CD4-positive, alpha-beta T cell (primary cell): Measurements from ENCODE around the gene ZNF69. TPM values are rescaled to one million over a fixed set of nuclear protein-coding genes. Genes with fewer than 3 reads are reported as not detected.
"Not testable (repeated sequence)": the region's sequence is repeated elsewhere in the genome, so short reads cannot be mapped to it uniquely, and the experiment has no call there.

ENCODE experiments used
- ATAC-seq: fragments of 200-7000 bp; cut with Tn5 transposase; one replicate; pipeline ENCODE4 v1.10.0; 2022; ENCODE audit warnings: mild to moderate bottlenecking; ENCODE audit not compliant: poor library complexity
- CTCF ChIA-PET: fragments of 350-600 bp; sonication (Branson Sonifier 250); formaldehyde crosslinking; loops from one replicate; lab custom pipeline; 2021; ENCODE audit warnings: antibody characterized with exemption, inconsistent platforms; lab: Charles Lee
- POLR2A ChIA-PET: fragments of 350-600 bp; sonication (Branson Sonifier 250); formaldehyde crosslinking; loops from one replicate; lab custom pipeline; 2021; ENCODE audit warnings: antibody characterized with exemption, inconsistent platforms; lab: Charles Lee
- DNase-seq, 14 experiments: peaks; one replicate each; pipeline ENCODE4 v3.0.0-alpha.2; 2013 to 2020; ENCODE audit warnings: mixed read lengths in 2 of 14
- H3K27ac ChIP-seq, 2 donors: one replicate each; pipeline versions ENCODE4 v1.5.1 to v1.7.0; 2013; ENCODE audit warnings: low read length in 2 of 2, low read depth in 1 of 2, mild to moderate bottlenecking in 1 of 2
- H3K27me3 ChIP-seq, 2 experiments: 1 replicate in 1 of 2; 2 replicates in 1 of 2; pipeline versions ENCODE4 v1.6.1 to v1.7.0; 2013; ENCODE audit warnings: low read length in 2 of 2, control low read depth in 1 of 2, mild to moderate bottlenecking in 1 of 2, moderate library complexity in 1 of 2; ENCODE audit not compliant: insufficient read depth in 2 of 2, control insufficient read depth in 1 of 2
- H3K36me3 ChIP-seq: one replicate; pipeline ENCODE4 v1.6.1; 2013; ENCODE audit warnings: low read length, control low read depth; ENCODE audit not compliant: insufficient read depth
- H3K4me1 ChIP-seq: one replicate; pipeline ENCODE4 v1.6.1; 2013; ENCODE audit warnings: low read length, control low read depth; ENCODE audit not compliant: insufficient read depth
- H3K4me3 ChIP-seq: one replicate; pipeline ENCODE4 v1.5.1; 2013; ENCODE audit warnings: mild to moderate bottlenecking, low read length, moderate library complexity
- H3K9me3 ChIP-seq, 2 experiments: 1 replicate in 1 of 2; 2 replicates in 1 of 2; pipeline versions ENCODE4 v1.6.1 to v1.7.0; 2013; ENCODE audit warnings: low read length in 2 of 2, mild to moderate bottlenecking in 2 of 2, control low read depth in 1 of 2, moderate library complexity in 1 of 2; ENCODE audit not compliant: control insufficient read depth in 1 of 2, insufficient read depth in 1 of 2
- H3K27ac Mint-ChIP-seq: one replicate; pipeline ENCODE4 v1.8.0; 2020; ENCODE audit warnings: mixed read lengths
- H3K27me3 Mint-ChIP-seq: one replicate; pipeline ENCODE4 v1.8.0; 2021; ENCODE audit warnings: mixed read lengths
- H3K36me3 Mint-ChIP-seq: one replicate; pipeline ENCODE4 v1.8.0; 2021; ENCODE audit warnings: low read depth, mixed read lengths
- H3K4me1 Mint-ChIP-seq: one replicate; pipeline ENCODE4 v1.8.0; 2021; ENCODE audit warnings: low read depth, mixed read lengths
- H3K4me3 Mint-ChIP-seq: one replicate; pipeline ENCODE4 v1.8.0; 2020; ENCODE audit warnings: mild to moderate bottlenecking, mixed read lengths
- H3K9me3 Mint-ChIP-seq: one replicate; pipeline ENCODE4 v1.8.0; 2020; ENCODE audit warnings: mixed read lengths
- CTCF ChIP-seq: fragments of 200-600 bp; IDR thresholded peaks from one replicate; pipeline ENCODE4 v1.8.0; 2022; ENCODE audit warnings: antibody characterized with exemption, mild to moderate bottlenecking
- intact Hi-C, 2 experiments: fragments of 100-400 bp; cut with DNase I in 1 of 2; cut with micrococcal nuclease in 1 of 2; formaldehyde crosslinking; loops; one replicate each; pipeline versions ENCODE4 v1.15.1 to v1.9.0; 2023 to 2025; cut with DNase I, micrococcal nuclease
- total RNA-seq, 174 experiments: library from RNA in 2 of 174; stranded (reverse) in 2 of 174; gene quantifications; one replicate each; pipeline ENCODE4 v1.2.3 and lab custom pipeline; 2021 to 2026

ZNF69 gene
- total RNA-seq, 2 experiments from 2014 or later: 2.4 to 3.5 TPM

- peaks cover 48 to 85% of the 10 kb centered on the region in 2 experiments for H3K9me3 ChIP-seq
- POLR2A ChIA-PET: no interaction called here
- peaks cover 97% of the 10 kb centered on the region for H3K36me3 Mint-ChIP-seq
Measured at GRCh38 chr19:11861301-11861700, 26.3 kb upstream of the ZNF69 start.

GRCh38 chr19:11867766-11868165 lies 19.8 kb upstream of the ZNF69 start:
- ATAC-seq, H3K4me1 ChIP-seq, H3K27me3 ChIP-seq, CTCF ChIA-PET, H3K27ac Mint-ChIP-seq, H3K27me3 Mint-ChIP-seq, DNase-seq, H3K27ac ChIP-seq, H3K4me3 ChIP-seq, H3K4me1 Mint-ChIP-seq, intact Hi-C loops, H3K4me3 Mint-ChIP-seq, POLR2A ChIA-PET: not testable (repeated sequence)
- peaks cover 36% of the 10 kb centered on the region for H3K9me3 Mint-ChIP-seq
- peaks cover 28% of the 10 kb centered on the region for H3K36me3 ChIP-seq
- H3K9me3 ChIP-seq: peaks cover 54 to 77% of the 10 kb centered on the region in 2 experiments
- peaks cover 89% of the 10 kb centered on the region for H3K36me3 Mint-ChIP-seq

More at GRCh38 chr19:11861301-11861700, 26.3 kb upstream of the ZNF69 start:
- intact Hi-C loops: no loop called here
- TF ChIP-seq CTCF: no peak
- Histone ChIP-seq H3K4me3 (no peak overlapping the region), H3K27ac (no peak overlapping the region), H3K4me1 (no peaks in the 10 kb centered on the region), H3K36me3 (peaks cover 8% of the 10 kb centered on the region), H3K27me3 (no peaks in the 10 kb centered on the region)
- no peak overlapping the region for H3K4me3 Mint-ChIP-seq
- no peak for DNase-seq
- no peak overlapping the region for H3K27ac Mint-ChIP-seq
- no peak for ATAC-seq
- H3K4me1 Mint-ChIP-seq: peaks cover 4% of the 10 kb centered on the region
- CTCF ChIA-PET: no interaction called here
- no peaks in the 10 kb centered on the region for H3K27me3 Mint-ChIP-seq
- peaks cover 30% of the 10 kb centered on the region for H3K9me3 Mint-ChIP-seq

GRCh38 chr19:11868188-11868587 lies 19.4 kb upstream of the ZNF69 start:
- TF ChIP-seq CTCF: no peak
- Mint-ChIP-seq H3K27me3 (no peaks in the 10 kb centered on the region), H3K36me3 (peaks cover 85% of the 10 kb centered on the region), H3K4me3 (no peak overlapping the region), H3K9me3 (peaks cover 36% of the 10 kb centered on the region), H3K27ac (no peak overlapping the region), H3K4me1 (no peaks in the 10 kb centered on the region)
- H3K4me1 ChIP-seq: no peaks in the 10 kb centered on the region
- ChIA-PET CTCF (no interaction called here), POLR2A (no interaction called here)
- no peak for ATAC-seq
- H3K36me3 ChIP-seq: peaks cover 28% of the 10 kb centered on the region
- H3K27ac ChIP-seq: no peak overlapping the region
- intact Hi-C loops: no loop called here
- H3K9me3 ChIP-seq: peaks cover 52 to 76% of the 10 kb centered on the region in 2 experiments
- no peak overlapping the region for H3K4me3 ChIP-seq
- H3K27me3 ChIP-seq: no peaks in the 10 kb centered on the region
- DNase-seq: no peak

- no peak for DNase-seq
- no peak overlapping the region for H3K27ac Mint-ChIP-seq
- no peaks in the 10 kb centered on the region for H3K4me1 ChIP-seq
- H3K27ac ChIP-seq: no peak overlapping the region
- CTCF ChIA-PET: no interaction called here
- H3K4me3 Mint-ChIP-seq: no peak overlapping the region
- no peaks in the 10 kb centered on the region for H3K27me3 Mint-ChIP-seq
- intact Hi-C loops: no loop called here
- no peak for TF ChIP-seq CTCF
- peaks cover 44% of the 10 kb centered on the region for H3K36me3 Mint-ChIP-seq
- no peaks in the 10 kb centered on the region for H3K4me1 Mint-ChIP-seq
- H3K4me3 ChIP-seq: no peak overlapping the region
- no peaks in the 10 kb centered on the region for H3K27me3 ChIP-seq
- POLR2A ChIA-PET: no interaction called here
- peaks cover 25 to 38% of the 10 kb centered on the region in 2 experiments for H3K9me3 ChIP-seq
- peaks cover 7% of the 10 kb centered on the region for H3K36me3 ChIP-seq
- no peak for ATAC-seq
- H3K9me3 Mint-ChIP-seq: peaks cover 20% of the 10 kb centered on the region
Measured at GRCh38 chr19:11872624-11873023, 15.0 kb upstream of the ZNF69 start.
